A549 treated with DMSO at 1 μM for 4 hours (cell line): ENCODE data around the gene DDX21. TPM values are rescaled to one million over a fixed set of nuclear protein-coding genes. Genes with fewer than 3 reads are reported as not detected.

Source experiments
- total RNA-seq: library from RNA; stranded (reverse); fragments of 200-300 nt; extraction: Qiagen RNA extraction; gene quantifications from 5 replicates; pipeline ENCODE4 v1.2.3, GENCODE V29; 2022; ENCODE audit warnings: low read depth

Gene DDX21
- 132 to 173 TPM (median 158 TPM) in 5 replicates for total RNA-seq

GRCh38 chr10:68955832-68956532, at the start of gene DDX21:
TSS of gene DDX21 (plus strand) at chr10:68956170. CDS start at chr10:68956226, 56 bp downstream.

DNA sequence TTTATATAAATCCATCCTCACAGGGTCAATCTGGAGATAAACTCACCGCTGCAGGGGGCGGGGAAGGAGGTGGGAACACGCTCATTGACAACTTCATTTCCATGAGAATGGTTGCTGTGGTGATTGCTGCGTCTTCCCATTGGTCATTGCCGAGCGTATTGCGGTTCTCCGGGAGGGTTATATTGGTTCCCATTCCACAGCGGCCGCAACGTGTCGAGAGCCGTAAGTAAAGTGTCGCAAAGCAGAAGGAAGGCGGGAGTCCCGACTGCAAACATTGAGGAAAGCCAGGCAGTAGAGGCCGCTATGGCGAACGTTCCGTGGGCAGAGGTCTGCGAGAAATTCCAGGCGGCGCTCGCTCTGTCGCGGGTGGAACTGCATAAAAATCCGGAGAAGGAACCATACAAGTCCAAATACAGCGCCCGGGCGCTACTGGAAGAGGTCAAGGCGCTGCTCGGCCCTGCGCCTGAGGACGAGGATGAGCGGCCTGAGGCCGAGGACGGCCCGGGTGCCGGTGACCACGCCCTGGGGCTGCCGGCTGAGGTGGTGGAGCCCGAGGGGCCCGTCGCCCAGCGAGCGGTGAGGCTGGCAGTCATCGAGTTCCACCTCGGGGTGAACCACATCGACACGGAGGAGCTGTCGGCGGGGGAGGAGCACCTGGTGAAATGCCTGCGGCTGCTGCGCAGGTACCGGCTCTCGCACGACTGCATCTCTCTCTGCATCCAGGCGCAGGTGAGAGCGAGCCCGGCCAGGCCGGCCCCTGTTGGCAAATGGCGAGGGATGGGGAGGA, 32.8 kb downstream of the DDX21 start, which contains the start of gene KIFBP:
KIFBP (plus strand) TSS at position 274 of the 787 bp plus-strand sequence; CDS start at position 304, 30 bp downstream.

Other genes starting within 250 kb of the DDX21 start
- 58.0 to 71.3 TPM (median 65.5 TPM) in 5 replicates for gene CCAR1, start 234.9 kb upstream of the DDX21 start, total RNA-seq
- gene STOX1, start 128.6 kb upstream of the DDX21 start, total RNA-seq = 0.66 to 1.2 TPM (median 0.79 TPM) in 5 replicates
- gene DDX50, start 54.9 kb upstream of the DDX21 start, total RNA-seq = 32.6 to 39.8 TPM (median 35.4 TPM) in 5 replicates
- 33.0 to 45.5 TPM (median 40.2 TPM) in 5 replicates for gene KIFBP, start 32.6 kb downstream of the DDX21 start, total RNA-seq
- 53.9 to 74.2 TPM (median 59.5 TPM) in 5 replicates for gene SRGN, start 131.9 kb downstream of the DDX21 start, total RNA-seq
- gene VPS26A, start 168.0 kb downstream of the DDX21 start, total RNA-seq = 50.3 to 62.0 TPM (median 57.5 TPM) in 5 replicates
- 37.2 to 39.9 TPM (median 38.5 TPM) in 5 replicates for gene SUPV3L1, start 224.1 kb downstream of the DDX21 start, total RNA-seq